K562 (cell line): Measurements from ENCODE around the gene BEST1. TPM values are rescaled to one million over a fixed set of nuclear protein-coding genes. Genes with fewer than 3 reads are reported as not detected.

ENCODE experiments used
- BHLHE40 ChIP-seq: IDR thresholded peaks from 2 replicates; pipeline ENCODE4 v1.6.1; 2011; ENCODE audit warnings: low read length, improper control_type of control experiment
- NFXL1 ChIP-seq: fragments of 450-650 bp; formaldehyde crosslinking; IDR thresholded peaks from 2 replicates; pipeline ENCODE4 v1.4.0; 2021; ENCODE audit warnings: mild to moderate bottlenecking
- NR2C2 ChIP-seq, 2 experiments: fragments of 200-800 bp in 1 of 2; sonication (Bioruptor generic) in 1 of 2; sonication (generic) in 1 of 2; formaldehyde crosslinking in 1 of 2; IDR thresholded peaks; 2 replicates each; pipeline versions ENCODE4 v1.6.1 to v1.8.0; 2016 to 2022; ENCODE audit warnings: mild to moderate bottlenecking in 1 of 2, missing compliant biosample characterization in 1 of 2, missing genetic modification characterization in 1 of 2, missing genetic modification reagents in 1 of 2
- SMARCB1 ChIP-seq: IDR thresholded peaks from 2 replicates; pipeline ENCODE4 v1.6.1; 2011; ENCODE audit warnings: improper control_type of control experiment, low read depth; ENCODE audit not compliant: insufficient read length
- SP2 ChIP-seq: IDR thresholded peaks from 2 replicates; pipeline ENCODE4 v1.6.1; 2011; ENCODE audit warnings: mild to moderate bottlenecking, low read depth, low read length, moderate library complexity; ENCODE audit not compliant: poor library complexity, severe bottlenecking; ENCODE audit errors: extremely low read depth
- SRSF9 ChIP-seq: fragments of 200-400 bp; formaldehyde crosslinking; IDR thresholded peaks from 2 replicates; pipeline ENCODE4 v1.6.1; 2017; ENCODE audit warnings: low read depth, low read length, borderline replicate concordance
- YY1 ChIP-seq, 3 experiments: IDR thresholded peaks; 2 replicates each; pipeline ENCODE4 v1.6.1; 2011; ENCODE audit warnings: low read length in 2 of 3, mild to moderate bottlenecking in 2 of 3, moderate library complexity in 2 of 3, borderline replicate concordance in 1 of 3, control low read depth in 1 of 3, low read depth in 1 of 3; ENCODE audit not compliant: insufficient read depth in 3 of 3, insufficient replicate concordance in 2 of 3, control insufficient read depth in 1 of 3, insufficient read length in 1 of 3; ENCODE audit errors: extremely low read depth in 1 of 3
- ZNF431 ChIP-seq: sonication (generic); formaldehyde crosslinking; IDR thresholded peaks from 2 replicates; pipeline ENCODE4 v1.8.0; 2022; ENCODE audit warnings: mild to moderate bottlenecking, missing genetic modification reagents
- ZZZ3 ChIP-seq: fragments of 450-650 bp; IDR thresholded peaks from 2 replicates; pipeline ENCODE4 v1.6.1; 2016; ENCODE audit warnings: antibody characterized with exemption, mild to moderate bottlenecking, moderate library complexity
- polyA plus RNA-seq, 8 experiments: library from polyadenylated mRNA; depleted of rRNA in 4 of 8; stranded (reverse) in 5 of 8; unstranded in 3 of 8; fragments of >200 nt; fragmentation: Nextera tagmentation in 2 of 8; fragmentation: Illumina TruSeq in 1 of 8; extraction: Ambion mirVana in 2 of 8; extraction: Trizol in 1 of 8; gene quantifications; 2 replicates each; pipeline versions ENCODE4 v1.2.1 to v1.2.3, GENCODE V29; 2011 to 2014; ENCODE audit warnings: inconsistent platforms in 1 of 8, missing spikeins in 1 of 8
- total RNA-seq, 7 experiments: library from RNA; depleted of rRNA in 6 of 7; stranded (reverse); fragments of >200 nt in 6 of 7; fragmentation: Illumina TruSeq in 2 of 7; extraction: Trizol in 2 of 7; gene quantifications; 2 replicates each; pipeline versions ENCODE4 v1.2.1 to v1.2.3, GENCODE V29; 2011 to 2021; ENCODE audit warnings: low replicate concordance in 1 of 7
- TF ChIP-seq, protein P1 (sequence below): fragments of 450-650 bp; formaldehyde crosslinking; IDR thresholded peaks from 2 replicates; pipeline ENCODE4 v1.4.0; 2020; ENCODE audit warnings: mild to moderate bottlenecking, mixed read lengths
- TF ChIP-seq, protein P2 (sequence below): fragments of 450-650 bp; formaldehyde crosslinking; IDR thresholded peaks from 2 replicates; pipeline ENCODE4 v1.4.0; 2020; ENCODE audit warnings: mild to moderate bottlenecking
- TF ChIP-seq, protein P3 (sequence below): fragments of 200-800 bp; sonication (Bioruptor generic); IDR thresholded peaks from 2 replicates; pipeline ENCODE4 v1.6.1; 2017; ENCODE audit warnings: missing genetic modification characterization, missing compliant biosample characterization
- TF ChIP-seq, protein P4 (sequence below): fragments of 250-450 bp; sonication (Bioruptor Pico); IDR thresholded peaks from 2 replicates; pipeline ENCODE4 v1.5.0; 2020; ENCODE audit warnings: mild to moderate bottlenecking, borderline replicate concordance
- TF ChIP-seq, protein P5 (sequence below), 3 experiments: IDR thresholded peaks in 2 of 3; conservative IDR thresholded peaks in 1 of 3; 2 replicates each; pipeline ENCODE4 v1.5.1; 2011 to 2012; ENCODE audit warnings: low read length in 3 of 3, mild to moderate bottlenecking in 3 of 3, control low read depth in 2 of 3, improper control_type of control experiment in 1 of 3, inconsistent platforms in 1 of 3, low read depth in 1 of 3, mixed read lengths in 1 of 3, moderate library complexity in 1 of 3; ENCODE audit not compliant: insufficient read depth in 2 of 3

Gene BEST1
- total and polyA plus RNA-seq, 9 of the 15 experiments (the other 6 are each of a cell fraction or from before 2014, with no cell fraction given): 0.07 to 1.3 (median 0.40) TPM

DNA sequence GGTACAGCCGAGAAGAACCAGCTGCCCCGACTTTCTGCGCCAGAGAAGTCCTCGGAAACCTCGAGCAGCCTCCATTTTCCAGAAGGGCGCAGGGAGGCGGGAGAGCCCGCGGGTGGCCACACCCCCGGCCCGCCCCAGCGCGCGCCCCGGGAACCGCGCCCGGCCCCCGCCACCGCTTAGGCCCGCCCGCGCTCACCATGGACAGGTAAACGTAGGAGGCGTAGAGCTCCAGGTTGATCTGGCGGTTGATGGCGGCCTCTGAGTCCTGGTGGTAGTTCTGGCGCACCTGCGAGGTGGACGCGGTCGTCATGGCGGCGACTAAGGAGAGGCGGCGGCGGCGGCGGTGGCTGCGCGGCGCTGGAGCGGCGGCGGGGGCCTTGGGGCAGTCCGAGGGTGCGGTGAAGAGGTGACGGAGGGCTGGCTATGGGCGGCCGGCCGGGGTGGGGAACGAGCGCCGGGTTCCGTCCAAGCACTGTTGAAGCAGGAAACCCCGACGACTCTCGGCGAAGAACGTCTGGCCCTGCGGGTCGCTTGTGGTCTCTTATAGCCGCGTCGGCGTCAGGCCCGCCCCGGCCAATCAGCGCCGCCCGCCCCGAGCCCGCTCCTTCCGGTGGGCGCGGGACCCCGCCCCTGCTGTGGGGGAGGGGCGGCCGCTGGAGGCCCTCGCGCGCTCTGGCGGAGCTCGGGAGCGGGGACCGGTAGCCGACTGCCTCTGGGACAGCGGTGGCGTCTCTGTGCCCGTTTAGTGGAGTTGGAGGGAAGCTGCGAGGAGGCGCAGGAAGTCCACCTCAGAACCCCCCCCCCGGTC, 17.2 kb downstream of the BEST1 start, which contains the start of gene FTH1 (continued):
- TF ChIP-seq SRSF9 (no peak), SMARCB1 (no peak), ZNF431 (CRISPR knock-in tag) (0 out of 2 replicates have a peak, but pooled peaks have one; percentile 71), ZZZ3 (no peak), NFXL1 (CRISPR knock-in tag) (no peak), BHLHE40 (no peak), NR2C2 (CRISPR knock-in tag; IDR thresholded peaks at IDR 0.05) (no peak; the same call in none of the 2 replicates), NR2C2 (tag; IDR thresholded peaks at IDR 0.05) (peak; percentile 14), SP2 (no peak), YY1 (IDR thresholded peaks at IDR 0.05; ENCODE audit: borderline replicate concordance in 1 of 3, control insufficient read depth in 1 of 3, extremely low read depth in 1 of 3, insufficient read depth in 3 of 3, insufficient read length in 1 of 3, insufficient replicate concordance in 2 of 3, low read depth in 1 of 3, low read length in 2 of 3) (peak in 2 of 3 experiments; percentile 20 to 83)
- TF ChIP-seq, protein P1, sequence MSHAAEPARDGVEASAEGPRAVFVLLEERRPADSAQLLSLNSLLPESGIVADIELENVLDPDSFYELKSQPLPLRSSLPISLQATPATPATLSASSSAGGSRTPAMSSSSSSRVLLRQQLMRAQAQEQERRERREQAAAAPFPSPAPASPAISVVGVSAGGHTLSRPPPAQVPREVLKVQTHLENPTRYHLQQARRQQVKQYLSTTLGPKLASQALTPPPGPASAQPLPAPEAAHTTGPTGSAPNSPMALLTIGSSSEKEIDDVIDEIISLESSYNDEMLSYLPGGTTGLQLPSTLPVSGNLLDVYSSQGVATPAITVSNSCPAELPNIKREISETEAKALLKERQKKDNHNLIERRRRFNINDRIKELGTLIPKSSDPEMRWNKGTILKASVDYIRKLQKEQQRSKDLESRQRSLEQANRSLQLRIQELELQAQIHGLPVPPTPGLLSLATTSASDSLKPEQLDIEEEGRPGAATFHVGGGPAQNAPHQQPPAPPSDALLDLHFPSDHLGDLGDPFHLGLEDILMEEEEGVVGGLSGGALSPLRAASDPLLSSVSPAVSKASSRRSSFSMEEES: no peak
- TF ChIP-seq, protein P2, sequence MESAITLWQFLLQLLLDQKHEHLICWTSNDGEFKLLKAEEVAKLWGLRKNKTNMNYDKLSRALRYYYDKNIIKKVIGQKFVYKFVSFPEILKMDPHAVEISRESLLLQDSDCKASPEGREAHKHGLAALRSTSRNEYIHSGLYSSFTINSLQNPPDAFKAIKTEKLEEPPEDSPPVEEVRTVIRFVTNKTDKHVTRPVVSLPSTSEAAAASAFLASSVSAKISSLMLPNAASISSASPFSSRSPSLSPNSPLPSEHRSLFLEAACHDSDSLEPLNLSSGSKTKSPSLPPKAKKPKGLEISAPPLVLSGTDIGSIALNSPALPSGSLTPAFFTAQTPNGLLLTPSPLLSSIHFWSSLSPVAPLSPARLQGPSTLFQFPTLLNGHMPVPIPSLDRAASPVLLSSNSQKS: no peak
- TF ChIP-seq, protein P3, sequence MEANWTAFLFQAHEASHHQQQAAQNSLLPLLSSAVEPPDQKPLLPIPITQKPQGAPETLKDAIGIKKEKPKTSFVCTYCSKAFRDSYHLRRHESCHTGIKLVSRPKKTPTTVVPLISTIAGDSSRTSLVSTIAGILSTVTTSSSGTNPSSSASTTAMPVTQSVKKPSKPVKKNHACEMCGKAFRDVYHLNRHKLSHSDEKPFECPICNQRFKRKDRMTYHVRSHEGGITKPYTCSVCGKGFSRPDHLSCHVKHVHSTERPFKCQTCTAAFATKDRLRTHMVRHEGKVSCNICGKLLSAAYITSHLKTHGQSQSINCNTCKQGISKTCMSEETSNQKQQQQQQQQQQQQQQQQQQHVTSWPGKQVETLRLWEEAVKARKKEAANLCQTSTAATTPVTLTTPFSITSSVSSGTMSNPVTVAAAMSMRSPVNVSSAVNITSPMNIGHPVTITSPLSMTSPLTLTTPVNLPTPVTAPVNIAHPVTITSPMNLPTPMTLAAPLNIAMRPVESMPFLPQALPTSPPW: peak; percentile 94
- TF ChIP-seq, protein P4, sequence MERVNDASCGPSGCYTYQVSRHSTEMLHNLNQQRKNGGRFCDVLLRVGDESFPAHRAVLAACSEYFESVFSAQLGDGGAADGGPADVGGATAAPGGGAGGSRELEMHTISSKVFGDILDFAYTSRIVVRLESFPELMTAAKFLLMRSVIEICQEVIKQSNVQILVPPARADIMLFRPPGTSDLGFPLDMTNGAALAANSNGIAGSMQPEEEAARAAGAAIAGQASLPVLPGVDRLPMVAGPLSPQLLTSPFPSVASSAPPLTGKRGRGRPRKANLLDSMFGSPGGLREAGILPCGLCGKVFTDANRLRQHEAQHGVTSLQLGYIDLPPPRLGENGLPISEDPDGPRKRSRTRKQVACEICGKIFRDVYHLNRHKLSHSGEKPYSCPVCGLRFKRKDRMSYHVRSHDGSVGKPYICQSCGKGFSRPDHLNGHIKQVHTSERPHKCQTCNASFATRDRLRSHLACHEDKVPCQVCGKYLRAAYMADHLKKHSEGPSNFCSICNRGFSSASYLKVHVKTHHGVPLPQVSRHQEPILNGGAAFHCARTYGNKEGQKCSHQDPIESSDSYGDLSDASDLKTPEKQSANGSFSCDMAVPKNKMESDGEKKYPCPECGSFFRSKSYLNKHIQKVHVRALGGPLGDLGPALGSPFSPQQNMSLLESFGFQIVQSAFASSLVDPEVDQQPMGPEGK (CRISPR knock-in tag): no peak
- TF ChIP-seq, protein P5, sequence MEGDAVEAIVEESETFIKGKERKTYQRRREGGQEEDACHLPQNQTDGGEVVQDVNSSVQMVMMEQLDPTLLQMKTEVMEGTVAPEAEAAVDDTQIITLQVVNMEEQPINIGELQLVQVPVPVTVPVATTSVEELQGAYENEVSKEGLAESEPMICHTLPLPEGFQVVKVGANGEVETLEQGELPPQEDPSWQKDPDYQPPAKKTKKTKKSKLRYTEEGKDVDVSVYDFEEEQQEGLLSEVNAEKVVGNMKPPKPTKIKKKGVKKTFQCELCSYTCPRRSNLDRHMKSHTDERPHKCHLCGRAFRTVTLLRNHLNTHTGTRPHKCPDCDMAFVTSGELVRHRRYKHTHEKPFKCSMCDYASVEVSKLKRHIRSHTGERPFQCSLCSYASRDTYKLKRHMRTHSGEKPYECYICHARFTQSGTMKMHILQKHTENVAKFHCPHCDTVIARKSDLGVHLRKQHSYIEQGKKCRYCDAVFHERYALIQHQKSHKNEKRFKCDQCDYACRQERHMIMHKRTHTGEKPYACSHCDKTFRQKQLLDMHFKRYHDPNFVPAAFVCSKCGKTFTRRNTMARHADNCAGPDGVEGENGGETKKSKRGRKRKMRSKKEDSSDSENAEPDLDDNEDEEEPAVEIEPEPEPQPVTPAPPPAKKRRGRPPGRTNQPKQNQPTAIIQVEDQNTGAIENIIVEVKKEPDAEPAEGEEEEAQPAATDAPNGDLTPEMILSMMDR (IDR thresholded peaks at IDR 0.05 in 2 of 3, conservative IDR thresholded peaks at IDR 0.05 in 1 of 3; ENCODE audit: insufficient read depth in 2 of 3, low read depth in 1 of 3, low read length in 3 of 3): no peak
